DMS 273 treated with DMSO at 0.1 percent for 48 hours (cell line): ENCODE data around the gene C1R.

Experiments
- DNase-seq: peaks from one replicate; lab custom pipeline; 2025; lab: John Stamatoyannopoulos, UW

C1R gene

DNA sequence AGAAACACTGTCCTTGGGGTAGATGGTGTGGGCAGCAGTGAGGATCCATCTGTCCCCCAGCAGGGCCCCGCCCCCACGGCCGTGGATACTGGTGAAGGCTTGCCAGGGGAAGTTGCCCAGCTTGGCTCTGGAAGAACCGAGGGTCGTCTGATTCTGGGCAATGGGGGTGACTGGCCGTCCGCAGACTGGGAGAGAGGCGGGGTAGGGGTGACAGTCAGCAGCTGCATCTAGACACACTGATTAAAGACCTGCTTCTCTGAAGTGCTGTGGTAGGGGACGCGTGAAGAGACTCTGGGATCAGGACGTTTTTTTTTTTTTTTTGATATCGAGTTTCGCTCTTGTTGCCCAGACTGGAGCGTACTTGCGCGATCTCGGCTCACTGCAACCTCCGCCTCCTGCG is 4.7 kb upstream of the C1R start:
- DNase-seq, result no peak

DNA sequence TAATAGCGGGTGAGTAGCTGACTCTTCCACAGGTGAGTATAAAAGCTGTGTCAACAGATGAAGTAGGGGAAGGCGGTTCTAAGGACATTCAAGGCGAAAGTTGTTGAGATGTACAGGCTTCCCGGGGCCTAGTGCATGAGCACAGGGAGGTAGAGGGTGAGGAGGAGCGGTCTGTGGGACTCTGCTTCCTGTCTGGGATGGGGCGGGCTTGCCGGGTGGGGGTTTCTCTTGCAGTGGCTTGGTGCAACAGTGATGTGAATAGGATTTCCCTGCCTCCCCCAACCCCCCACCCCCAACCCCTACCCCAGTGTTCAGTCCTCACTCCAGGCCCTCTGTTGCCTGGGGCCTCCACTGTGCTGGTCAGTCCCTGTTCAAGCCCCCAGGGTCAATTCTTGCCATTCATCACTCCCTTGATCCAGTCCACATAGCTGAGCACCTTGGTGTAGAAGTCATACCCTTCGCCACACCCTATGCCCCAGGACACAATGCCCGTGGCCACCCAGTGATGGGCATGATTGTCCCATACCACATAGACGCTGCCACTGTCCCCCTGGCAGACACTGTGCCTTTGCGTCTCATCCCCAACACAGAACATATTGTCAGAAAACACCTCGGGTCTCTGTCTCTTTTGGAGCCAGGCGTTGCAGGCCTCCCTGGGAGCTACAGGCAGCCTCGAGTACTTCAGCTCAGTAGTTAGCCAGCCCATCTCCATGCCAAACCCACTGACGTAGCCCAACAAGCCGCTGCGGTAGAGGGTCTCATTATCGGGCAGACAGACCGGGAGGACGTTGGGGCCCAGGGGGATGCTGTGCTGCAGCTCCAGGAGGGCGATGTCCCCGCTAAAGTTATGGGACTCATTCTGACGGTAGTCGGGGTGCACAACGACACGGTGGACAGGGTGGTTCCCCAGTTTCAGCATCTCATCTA is 4.0 kb upstream of the C1R start:
- no peak for DNase-seq

DNA sequence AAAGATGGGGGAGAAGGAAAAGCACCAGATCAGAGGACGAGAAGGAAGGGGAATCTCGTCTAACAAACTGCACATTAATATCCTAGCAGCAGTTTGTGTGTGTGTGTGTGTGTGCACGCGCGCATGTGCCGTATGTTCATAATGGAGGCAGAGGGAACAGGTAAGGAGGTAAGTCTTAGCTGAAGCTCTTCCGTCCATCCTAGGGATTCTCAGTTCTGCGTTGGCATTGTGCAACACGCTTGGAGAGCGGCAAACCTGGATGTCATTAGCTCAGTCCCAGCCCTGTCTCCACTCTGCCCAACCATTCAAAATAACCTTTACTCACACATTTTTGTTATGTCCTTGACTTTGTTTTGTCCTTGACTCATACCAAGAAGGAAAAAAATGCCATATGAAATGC is 1.6 kb upstream of the C1R start:
- DNase-seq, result no peak

GRCh38 chr12:7093486-7093885 is 1.2 kb upstream of the C1R start:
- no peak for DNase-seq

DNA sequence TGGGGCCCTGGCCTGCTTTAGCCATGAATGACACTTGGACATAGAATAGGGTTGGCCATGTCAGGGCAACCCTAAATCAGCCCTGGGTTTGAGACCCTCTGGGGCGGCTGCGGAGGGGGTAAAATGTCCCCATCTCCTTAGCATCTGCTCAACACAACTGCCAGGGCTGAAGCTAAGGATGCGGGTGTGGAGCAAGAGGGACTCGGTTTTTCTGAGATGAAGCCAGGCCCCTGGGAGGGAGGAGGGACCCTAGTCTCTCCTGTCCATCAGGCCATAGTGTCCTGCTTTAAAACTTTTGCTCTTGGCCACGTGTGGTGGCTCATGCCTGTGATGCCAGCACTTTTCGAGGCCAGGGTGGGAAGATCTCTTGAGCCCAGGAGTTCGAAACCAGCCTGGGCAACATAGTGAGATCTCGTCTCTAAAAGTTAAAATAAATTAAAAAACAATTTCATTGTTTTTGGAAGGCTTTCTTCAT is 778 bp upstream of the C1R start:
- DNase-seq, result no peak

DNA sequence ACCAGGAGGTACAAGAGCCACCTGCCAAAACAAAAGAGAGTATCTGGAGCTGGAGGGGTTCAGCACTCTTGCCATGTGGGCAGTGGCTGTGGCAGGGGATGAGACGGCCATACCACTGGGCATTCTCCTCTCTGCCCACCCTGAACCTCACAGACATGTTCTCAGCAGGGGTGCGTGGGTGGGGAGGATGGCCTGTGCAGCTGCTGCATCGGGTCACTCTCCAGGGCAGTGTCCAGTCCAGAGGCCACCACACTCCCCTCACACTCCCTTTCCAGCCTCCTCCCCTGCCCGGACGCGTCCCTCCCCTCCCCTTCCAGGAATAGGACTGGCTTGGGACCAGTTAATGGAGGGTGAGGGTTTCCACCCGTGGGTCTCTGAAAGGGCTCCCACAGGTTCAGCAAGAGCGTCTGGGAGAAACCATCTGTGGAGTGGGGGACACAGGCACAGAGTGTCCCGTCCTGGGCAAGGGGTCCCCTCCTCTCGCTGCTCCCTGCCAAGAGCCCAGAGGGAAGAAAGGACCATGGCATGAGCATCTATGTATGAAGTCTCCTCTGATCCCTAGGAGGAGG is 501 bp downstream of the C1R start:
- DNase-seq, result no peak

- DNase-seq, result no peak
These were observed 1.1 kb downstream of the C1R start for GRCh38 chr12:7091171-7091570.

DNA sequence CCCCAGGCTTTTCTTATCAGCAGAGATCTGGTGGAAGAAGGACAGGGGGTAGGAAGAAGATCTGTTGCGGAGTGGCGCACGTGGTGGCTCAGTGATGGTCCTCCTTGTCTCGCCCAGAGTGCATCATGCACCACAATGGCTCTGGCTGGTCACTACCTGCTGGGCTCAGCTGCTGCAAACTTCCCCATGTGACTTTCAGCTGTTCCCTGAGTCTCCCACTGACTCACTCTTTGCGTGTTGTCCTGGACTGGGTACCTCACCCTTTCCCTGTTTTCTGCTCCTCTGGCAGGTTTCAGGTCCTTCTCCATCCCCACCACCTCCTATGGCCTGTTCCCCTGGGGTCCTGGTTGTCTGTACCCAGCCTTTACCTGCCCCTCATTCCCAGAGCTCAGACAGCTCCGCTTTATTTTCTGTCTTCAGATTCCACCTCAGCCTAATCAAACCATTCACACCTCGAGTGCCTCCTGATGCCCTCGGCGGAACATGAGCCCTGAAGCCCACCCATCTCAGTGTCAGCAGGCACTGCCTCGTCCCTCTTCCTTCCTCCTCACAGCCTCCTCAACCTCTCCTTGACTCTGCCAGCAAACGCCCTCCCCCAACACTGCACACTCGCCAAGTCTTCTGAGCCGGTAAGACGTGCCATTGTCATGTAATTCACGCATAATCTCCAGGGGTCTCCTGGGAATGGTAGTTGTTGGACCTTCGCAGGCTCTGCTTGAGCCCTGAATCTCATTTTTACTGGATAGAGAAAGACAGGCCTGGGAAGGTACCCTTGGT is 1.8 kb downstream of the C1R start:
- no peak for DNase-seq

DNA sequence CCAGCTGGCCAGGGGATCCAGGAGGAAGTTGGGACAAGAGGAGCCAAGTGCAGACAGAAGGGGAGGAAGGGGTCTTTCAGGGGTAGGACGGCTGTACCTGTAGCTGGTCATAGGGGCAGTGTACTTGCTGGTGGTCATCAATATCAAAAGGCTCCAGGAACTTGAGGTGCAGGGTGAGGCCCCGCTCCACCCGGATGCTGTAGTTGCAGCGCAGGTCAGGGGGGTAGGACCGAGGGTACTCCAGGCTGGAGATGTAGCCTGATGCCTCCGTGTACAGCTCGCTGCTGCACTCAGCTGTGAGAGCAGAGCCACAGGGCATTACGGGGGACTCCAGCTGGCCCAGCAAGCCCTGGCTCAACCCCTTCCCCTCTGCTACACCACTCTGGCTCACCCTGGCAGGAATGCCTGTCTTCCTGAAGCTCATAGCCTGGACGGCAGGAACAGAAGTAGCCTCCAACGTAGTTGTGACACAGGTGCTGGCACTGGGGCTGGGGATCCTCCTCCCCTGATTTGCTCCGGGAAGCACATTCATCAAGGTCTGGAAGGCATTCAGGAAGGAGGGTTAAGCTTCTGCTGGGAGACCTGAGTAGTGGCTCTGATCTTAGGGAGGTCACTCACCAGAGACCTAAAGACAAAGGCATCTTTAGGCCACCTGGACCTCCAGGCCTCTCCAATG is 2.9 kb downstream of the C1R start:
- DNase-seq, result no peak

DNA sequence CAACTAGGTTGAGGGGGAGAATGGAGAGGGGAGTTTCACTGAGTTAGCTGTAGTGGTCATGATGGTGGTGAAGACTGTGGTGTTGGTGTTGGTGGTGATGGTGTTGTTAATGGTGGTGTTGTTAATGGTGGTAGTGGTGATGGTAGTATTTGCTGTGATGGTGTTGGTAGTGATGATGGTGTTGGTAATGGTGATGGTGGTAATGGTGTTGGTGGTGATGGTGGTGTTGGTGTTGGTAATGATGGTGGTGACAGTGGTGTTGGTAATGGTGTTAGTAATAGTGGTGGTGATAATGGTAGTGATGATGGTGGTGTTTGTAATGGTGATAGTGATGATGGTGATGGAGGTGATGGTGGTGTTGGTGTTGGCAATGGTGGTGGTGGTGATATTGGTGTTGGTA is 9.1 kb downstream of the C1R start:
- DNase-seq, result no peak

DNA sequence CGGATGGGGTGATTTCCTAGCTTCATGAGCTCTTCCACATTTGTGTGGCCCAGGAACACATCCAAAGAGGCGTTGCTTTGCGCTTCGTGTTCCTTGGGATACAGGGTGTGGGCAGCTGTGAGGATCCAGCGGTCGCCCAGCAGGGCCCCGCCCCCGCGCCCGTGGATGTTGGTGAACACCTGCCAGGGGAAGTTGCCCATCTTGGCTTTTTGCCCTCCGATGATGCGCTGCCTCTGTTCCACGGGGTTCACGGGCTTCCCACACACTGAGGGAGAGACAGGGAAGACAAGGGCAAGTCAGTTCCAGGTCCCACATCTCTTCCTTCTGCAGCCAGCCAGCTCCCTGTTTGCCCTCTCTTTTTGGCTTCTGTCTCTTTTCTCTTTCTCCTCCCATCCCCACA is 11.2 kb downstream of the C1R start:
- no peak for DNase-seq

DNA sequence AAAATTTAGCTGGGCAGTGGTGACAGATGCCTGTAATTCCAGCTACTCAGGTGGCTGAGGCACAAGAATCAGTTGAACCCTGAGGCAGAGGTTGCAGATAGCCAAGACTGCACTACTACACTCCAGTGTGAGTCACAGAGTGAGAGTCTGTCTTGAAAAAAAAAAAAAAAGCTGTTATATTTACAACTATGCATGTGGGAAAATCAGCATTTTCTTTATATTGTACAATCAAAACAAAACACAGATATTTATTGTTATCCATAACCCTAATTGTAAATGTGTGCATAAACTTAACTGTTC is 12.5 kb downstream of the C1R start:
- DNase-seq, result no peak

- no peak for DNase-seq
These were observed 14.1 kb downstream of the C1R start for GRCh38 chr12:7078163-7078562.

- DNase-seq, result no peak
These were observed 15.8 kb downstream of the C1R start for GRCh38 chr12:7076493-7076892.

GRCh38 chr12:7075939-7076338 is 16.3 kb downstream of the C1R start:
- DNase-seq, result no peak

- DNase-seq, result no peak
These were observed 16.7 kb downstream of the C1R start for GRCh38 chr12:7075518-7075917.

DNA sequence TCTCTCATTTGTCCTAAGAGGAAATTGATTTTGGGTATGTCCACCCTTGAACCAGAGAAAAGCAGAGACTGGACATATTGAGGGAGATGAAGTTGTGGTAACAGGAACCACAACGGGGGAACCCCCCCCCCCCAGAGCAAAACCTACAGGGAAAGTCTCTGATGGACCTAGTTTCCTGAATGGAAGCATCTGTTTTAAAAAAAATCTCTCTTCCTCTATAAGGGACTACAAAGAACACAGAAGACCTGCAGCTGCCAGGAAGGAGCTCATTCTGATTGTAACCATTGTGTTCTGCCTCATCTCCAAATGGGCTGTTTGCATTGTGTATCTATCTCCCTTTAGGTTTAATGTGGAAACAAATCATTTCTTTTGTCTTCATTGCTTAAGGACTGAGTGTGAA is 18.3 kb downstream of the C1R start:
- DNase-seq, result no peak

- no peak for DNase-seq
These were observed 19.7 kb downstream of the C1R start for GRCh38 chr12:7072554-7072953.

- DNase-seq, result no peak
These were observed 20.2 kb downstream of the C1R start for GRCh38 chr12:7072035-7072434.

DNA sequence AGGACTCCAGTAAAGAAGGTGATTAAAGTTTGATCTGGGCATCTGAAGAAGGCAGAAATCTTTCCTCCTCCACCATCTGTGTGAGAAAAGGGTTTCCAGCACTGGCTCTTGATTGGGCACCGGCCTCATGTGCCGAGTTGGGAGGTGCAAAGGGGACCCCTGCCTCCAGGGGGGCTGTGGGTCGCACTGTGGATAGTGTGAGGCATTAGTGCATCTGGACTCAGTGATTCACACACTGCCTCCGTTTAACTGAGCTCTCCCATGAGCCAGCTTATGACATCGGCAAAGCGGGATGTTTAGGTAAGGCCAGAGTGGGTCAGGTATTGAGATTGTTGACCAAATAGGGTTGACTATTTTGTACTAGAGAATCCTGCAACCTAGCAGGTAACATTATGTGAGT is 22.9 kb downstream of the C1R start:
- DNase-seq, result no peak

- DNase-seq, result no peak
These were observed 23.3 kb downstream of the C1R start for GRCh38 chr12:7068994-7069346.

DNA sequence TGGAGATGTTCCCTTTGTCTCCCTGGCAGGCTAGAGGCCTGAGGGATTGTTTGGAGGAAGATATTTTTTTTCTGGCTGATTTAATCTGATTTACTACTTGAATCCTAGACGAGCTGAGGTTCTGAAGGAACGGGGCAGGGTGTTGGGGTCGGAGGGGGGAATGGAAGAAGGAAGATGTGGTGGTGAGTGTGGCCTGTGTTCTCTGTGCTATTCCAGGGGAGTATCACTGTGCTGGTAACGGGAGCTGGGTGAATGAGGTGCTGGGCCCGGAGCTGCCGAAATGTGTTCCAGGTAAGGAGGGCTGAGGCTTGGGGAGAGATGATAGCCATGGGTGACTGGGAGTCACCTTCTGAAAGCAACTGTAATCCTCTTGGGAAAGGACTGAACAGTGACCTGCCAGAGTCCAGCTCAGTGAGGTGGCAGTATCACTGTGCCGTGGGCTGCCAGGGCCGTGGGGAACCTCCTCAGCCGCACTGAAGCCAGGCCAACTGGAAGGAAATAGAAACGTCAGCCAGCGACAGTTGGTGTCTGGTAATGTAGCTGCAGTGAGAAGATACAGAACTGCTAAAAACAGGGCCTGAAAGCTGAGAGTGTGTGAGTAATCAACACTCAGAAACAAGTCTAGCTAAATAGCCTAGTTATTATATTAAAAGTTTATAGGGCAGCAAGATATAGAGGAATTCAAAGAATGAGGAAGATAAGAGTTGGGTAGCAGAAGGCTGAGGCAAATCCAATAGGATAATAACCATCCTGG is 23.8 kb downstream of the C1R start:
- DNase-seq, result no peak
